ENCODE data around the gene GCAT.
A peak's percentile ranks its signal among the peaks of the same experiment; 100 is the strongest.

The GCAT gene

GRCh38 chr22:37846433-37846832, 38.7 kb downstream of the GCAT start:
- DNase-seq = no peak

DNA sequence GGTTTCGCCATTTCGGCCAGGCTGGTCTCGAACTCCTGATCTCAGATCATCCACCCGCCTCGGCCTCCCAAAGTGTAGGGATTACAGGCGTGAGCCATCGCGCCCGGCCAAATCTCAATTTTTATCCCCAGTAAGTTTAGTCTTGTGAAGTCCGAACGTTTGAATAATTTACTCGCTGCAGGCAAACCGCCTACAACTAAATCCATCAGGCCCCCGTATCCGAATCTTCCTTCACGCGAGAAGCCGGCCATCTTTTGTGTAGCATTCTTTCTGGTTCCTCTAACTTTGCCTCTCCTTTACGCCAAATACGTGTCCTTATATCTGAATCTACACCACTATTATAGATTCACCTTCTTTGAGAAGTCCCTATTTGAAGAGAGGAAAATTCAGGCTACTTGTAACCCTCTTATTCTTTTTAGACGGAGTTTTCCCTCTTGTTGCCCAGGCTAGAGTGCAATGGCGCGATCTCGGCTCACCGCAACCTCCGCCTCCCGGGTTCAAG, 40.9 kb downstream of the GCAT start:
- DNase-seq = no peak

DNA sequence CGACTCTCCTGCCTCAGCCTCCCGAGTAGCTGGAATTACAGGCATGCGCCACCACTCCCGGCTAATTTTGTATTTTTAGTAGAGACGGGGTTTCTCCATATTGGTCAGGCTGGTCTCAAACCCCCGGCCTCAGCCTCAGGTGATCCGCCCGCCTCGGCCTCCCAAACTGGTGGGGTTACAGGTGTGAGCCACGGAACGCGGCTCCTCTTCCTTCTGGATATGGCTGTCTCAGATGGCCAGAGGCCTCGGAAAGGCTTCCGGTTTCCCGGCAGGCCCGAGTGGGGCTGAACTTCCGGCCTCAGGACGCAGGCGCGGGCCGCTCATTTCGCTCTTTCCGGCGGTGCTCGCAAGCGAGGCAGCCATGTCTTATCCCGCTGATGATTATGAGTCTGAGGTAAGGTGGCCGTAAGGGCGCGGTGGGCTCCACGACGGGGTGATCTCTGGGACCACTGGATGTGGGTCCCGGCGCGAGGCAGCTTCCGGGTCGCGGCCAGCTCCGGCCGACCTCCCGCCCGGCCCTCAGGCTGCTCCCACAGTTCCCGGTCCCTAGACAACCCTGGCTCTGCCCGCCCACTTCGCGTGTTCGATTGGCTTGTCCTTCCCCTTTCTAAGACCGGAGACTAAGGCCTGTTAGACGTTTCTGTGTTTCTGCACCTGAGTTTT, 41.5 kb downstream of the GCAT start, which contains the start of gene EIF3L:
Gene EIF3L (plus strand): TSS at position 331 of the 663 bp plus-strand sequence. CDS start 31 bp downstream, at position 362.
- DNase-seq = peak; percentile 51 to 88

GRCh38 chr22:37850801-37851200, 43.1 kb downstream of the GCAT start:
- DNase-seq = no peak

DNA sequence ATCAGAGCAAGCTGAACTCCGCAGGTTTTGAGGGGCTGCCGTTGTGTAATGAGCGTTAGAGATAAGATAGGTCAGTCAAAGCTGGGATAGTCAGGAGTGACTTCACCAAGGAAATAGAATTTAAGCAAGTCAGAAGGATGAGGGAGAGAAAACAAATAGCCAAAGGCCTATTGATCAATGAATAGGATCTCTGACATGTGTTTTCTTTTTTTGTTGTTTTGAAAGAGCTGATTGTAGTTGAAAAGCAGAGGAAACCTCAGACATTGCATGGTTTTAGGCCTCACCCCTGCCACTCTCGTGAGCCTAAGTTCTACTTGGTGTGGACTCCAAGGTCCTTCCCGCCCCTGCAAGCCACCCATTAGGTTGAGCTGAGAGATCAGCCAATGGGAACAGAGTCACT, 44.7 kb downstream of the GCAT start:
- DNase-seq = no peak

DNA sequence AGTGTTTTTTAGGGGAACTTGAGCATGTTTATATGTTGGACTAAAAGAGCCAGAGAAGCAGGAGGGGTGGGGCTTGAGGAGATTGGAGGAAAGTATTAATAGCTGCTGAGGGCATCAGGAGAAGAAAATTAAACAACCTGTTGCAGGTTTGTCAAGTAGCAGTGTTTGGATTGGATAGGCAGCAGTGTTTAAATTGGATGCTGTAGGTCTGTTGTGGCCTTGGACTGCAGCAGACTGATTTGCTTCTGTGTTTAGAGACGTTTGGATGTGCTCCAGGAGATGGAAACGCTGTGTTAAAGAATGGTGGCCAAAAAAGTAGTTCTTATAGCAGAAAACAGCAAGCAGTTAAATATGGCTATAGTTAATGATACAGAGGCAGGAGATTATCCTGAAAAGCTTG, 47.2 kb downstream of the GCAT start:
- DNase-seq = no peak

DNA sequence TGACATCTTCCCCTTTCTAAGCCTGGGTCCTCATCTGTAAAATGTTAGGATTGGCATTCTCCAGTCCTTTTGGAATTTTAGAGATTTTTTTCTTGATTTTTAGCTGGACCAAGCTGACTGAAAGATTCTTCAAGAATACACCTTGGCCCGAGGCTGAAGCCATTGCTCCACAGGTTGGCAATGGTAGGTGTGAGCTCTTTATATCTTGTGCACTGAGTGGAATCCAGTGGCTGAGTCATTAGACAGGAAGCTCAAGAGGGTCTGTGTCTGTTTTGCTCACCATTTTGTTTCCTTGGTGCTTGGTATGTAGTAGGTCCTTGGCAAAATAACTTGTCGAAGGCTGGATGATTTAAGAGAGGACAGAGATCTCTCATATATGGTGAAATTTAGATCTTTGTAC, 47.7 kb downstream of the GCAT start:
- no peak for DNase-seq

GRCh38 chr22:37860796-37861421, 53.2 kb downstream of the GCAT start:
- no peak for DNase-seq

GRCh38 chr22:37862570-37863325, 55.0 kb downstream of the GCAT start:
- no peak for DNase-seq

DNA sequence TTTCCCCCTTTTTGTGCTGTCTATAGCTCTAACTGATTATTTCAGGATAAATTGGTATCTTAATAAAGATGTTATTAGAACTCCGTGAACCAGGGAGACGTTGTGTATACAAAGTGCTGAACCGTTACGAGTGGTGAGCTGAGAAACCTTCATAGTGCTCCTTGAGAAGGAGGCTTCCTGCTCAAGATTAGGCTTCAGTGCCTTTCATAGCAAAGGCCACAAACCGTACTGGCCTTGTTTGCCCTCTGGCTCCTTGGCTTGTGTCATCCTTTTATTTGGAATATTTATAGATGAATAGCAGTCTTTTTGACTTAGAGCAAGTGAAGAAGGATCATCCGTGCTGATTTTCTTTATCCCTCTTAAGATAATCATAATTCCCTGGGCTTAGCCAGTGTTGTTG, 57.8 kb downstream of the GCAT start:
- no peak for DNase-seq

All from NCI-H526 (cell line).